Mesendoderm (in vitro differentiated cells): ENCODE results near the gene CCDC9B.

Experiments used
- DNase-seq: peaks from one replicate; pipeline ENCODE4 v3.0.0; 2013
- H2AK5ac ChIP-seq: 2 replicates; pipeline ENCODE4 v1.6.1; 2013; ENCODE audit warnings: low read length, inconsistent platforms
- H2BK120ac ChIP-seq: 2 replicates; pipeline ENCODE4 v1.6.1; 2013; ENCODE audit warnings: low read depth, mild to moderate bottlenecking, low read length, moderate library complexity, mixed read lengths
- H2BK15ac ChIP-seq: replicated peaks from 2 replicates; pipeline ENCODE4 v1.6.1; 2013; ENCODE audit warnings: low read depth, mild to moderate bottlenecking, moderate library complexity
- H2BK5ac ChIP-seq: 2 replicates; pipeline ENCODE4 v1.6.1; 2013; ENCODE audit warnings: low read length, inconsistent platforms
- H3K18ac ChIP-seq: 2 replicates; pipeline ENCODE4 v1.6.1; 2013; ENCODE audit warnings: mild to moderate bottlenecking, low read length, mixed read lengths
- H3K23ac ChIP-seq: one replicate; pipeline ENCODE4 v1.6.1; 2013; ENCODE audit warnings: low read length
- H3K27ac ChIP-seq: 2 replicates; pipeline ENCODE4 v1.5.1; 2013; ENCODE audit warnings: low read depth, mild to moderate bottlenecking, inconsistent platforms, low read length, moderate library complexity
- H3K27me3 ChIP-seq: 2 replicates; pipeline ENCODE4 v1.6.1; 2013; ENCODE audit warnings: low read length, control low read depth, mild to moderate bottlenecking, inconsistent platforms; ENCODE audit not compliant: insufficient read depth, poor library complexity
- H3K36me3 ChIP-seq: 2 replicates; pipeline ENCODE4 v1.6.1; 2013; ENCODE audit warnings: low read length, inconsistent platforms; ENCODE audit not compliant: control insufficient read depth, insufficient read depth
- H3K4ac ChIP-seq: one replicate; pipeline ENCODE4 v1.6.1; 2013; ENCODE audit warnings: low read depth, mild to moderate bottlenecking, low read length, moderate library complexity
- H3K4me1 ChIP-seq: 2 replicates; pipeline ENCODE4 v1.6.1; 2013; ENCODE audit warnings: low read depth, low read length, inconsistent platforms; ENCODE audit not compliant: control insufficient read depth
- H3K4me2 ChIP-seq: 2 replicates; pipeline ENCODE4 v1.6.1; 2013; ENCODE audit warnings: low read length
- H3K4me3 ChIP-seq: 2 replicates; pipeline ENCODE4 v1.5.1; 2013; ENCODE audit warnings: mild to moderate bottlenecking, low read length
- H3K56ac ChIP-seq: one replicate; pipeline ENCODE4 v1.6.1; 2013; ENCODE audit warnings: low read length
- H3K79me1 ChIP-seq: 2 replicates; pipeline ENCODE4 v1.6.1; 2013; ENCODE audit warnings: low read length, inconsistent platforms
- H3K79me2 ChIP-seq: 2 replicates; pipeline ENCODE4 v1.6.1; 2013; ENCODE audit warnings: mild to moderate bottlenecking, low read length; ENCODE audit not compliant: control insufficient read depth, insufficient read depth
- H3K9ac ChIP-seq: 2 replicates; pipeline ENCODE4 v1.6.1; 2013; ENCODE audit warnings: low read length, inconsistent platforms
- H4K5ac ChIP-seq: one replicate; pipeline ENCODE4 v1.6.1; 2013; ENCODE audit warnings: low read length
- H4K8ac ChIP-seq: one replicate; pipeline ENCODE4 v1.6.1; 2013; ENCODE audit warnings: low read depth, mild to moderate bottlenecking, control low read depth, low read length, moderate library complexity
- WGBS: extraction: QIAGEN DNeasy Blood & Tissue Kit; methylation state at CpG from one replicate; pipeline ENCODE4 v1.1.7; 2013; ENCODE audit warnings: low lambda C conversion rate, missing lambda C conversion rate; ENCODE audit not compliant: insufficient coverage; ENCODE audit errors: extremely low coverage; 5-methylcytosine and 5-hydroxymethylcytosine counted together

Gene CCDC9B

DNA sequence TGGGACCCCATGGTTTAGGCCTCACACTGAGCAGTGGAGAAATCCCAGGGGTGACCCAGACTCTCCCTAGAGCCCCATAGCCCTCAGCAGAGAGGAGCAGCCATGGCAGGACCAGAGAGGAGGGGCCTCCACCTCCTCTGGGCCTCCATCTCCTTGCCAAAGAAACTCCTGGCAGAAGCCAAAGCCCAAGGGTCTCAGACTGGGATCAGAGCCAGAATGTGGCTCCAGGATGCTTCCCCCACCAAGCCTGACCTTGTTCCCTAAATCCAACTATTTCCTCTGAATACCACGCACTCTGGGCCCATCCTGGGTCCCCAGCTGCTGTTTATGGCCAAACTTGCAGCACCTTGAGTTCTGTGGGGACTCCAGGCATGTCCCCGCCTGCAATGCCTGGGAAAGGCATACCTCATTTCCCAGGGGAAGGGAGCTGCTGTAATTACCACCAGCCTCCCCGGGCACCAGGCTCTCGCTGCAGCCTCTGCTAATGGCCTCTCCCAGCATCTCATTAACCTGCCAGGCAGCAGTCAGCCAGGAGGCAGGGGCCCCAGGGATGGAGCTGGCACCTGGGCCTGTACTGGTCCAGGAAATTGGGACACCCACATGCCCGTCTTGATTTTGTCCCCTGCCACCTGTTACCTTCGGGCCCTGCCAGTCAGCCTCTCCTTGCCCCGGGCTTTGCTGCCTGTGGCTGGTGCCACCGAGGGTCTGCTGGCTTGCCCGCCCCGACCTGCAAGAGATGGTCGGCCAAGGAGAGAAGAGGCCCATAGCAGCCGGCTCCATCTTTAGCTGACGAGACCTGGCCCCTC is 4.6 kb downstream of the CCDC9B start:
- DNase-seq, result no peak
- H3K4me2 ChIP-seq, result no peak overlapping the region
- no peak overlapping the region for H4K8ac ChIP-seq
- H3K4me1 ChIP-seq, result no peaks in the 10 kb centered on the region
- no peak overlapping the region for H2AK5ac ChIP-seq
- H2BK5ac ChIP-seq, result no peak overlapping the region
- no peak overlapping the region for H3K27ac ChIP-seq
- H3K9ac ChIP-seq, result no peak overlapping the region
- no peaks in the 10 kb centered on the region for H3K79me1 ChIP-seq
- H3K79me2 ChIP-seq, result no peaks in the 10 kb centered on the region
- H3K23ac ChIP-seq, result no peak overlapping the region
- no peak overlapping the region for H3K18ac ChIP-seq
- no peaks in the 10 kb centered on the region for H3K36me3 ChIP-seq
- no peak overlapping the region for H4K5ac ChIP-seq
- no peaks in the 10 kb centered on the region for H3K27me3 ChIP-seq
- H3K56ac ChIP-seq, result no peak overlapping the region
- H3K4me3 ChIP-seq, result no peak overlapping the region
- no peak overlapping the region for H2BK120ac ChIP-seq
- H2BK15ac ChIP-seq, result no peak overlapping the region
- H3K4ac ChIP-seq, result no peak overlapping the region
- no CpG with 5 or more reads among the region's 13 CpGs for WGBS

DNA sequence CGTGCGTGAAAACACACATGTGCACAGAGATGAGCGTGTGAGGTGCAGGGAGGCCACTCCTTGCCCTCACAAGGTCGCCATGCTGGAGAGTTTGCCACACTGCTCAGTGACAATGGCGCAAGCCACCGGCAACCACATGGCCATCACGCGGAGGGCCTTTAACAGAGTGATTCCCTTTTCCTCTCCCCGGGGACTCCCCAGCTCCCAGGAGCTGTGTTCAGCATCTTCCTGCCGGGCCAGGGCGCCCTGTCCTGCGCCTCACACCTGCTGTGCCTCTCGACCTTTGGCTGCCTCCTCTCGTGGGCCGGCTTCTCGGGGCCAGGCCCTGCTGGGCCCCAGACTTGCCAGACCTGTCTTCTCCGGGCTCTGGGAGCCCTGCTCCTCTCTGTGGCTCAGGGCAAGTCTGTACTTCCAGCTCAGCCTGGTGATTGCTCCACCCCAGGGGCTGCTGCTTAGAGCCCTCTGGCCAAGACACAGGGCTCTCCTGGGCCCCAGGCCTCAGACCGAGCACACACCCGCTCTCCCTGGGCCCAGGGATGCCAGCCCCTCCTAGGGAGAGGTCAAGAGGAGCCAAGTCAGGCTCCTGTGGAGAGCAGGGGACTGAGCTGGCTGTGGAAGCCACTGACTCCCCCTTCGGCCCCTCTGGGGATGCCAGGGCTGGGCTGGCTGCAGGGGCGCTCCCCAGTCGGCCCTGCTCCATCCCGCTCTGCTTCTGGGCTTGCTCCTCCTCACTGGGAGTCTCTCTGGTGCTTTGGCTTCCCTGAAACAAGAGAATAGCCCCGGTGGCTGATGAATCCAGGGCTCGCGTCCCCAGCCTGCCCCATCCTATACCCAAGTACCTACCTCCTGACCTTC is 5.6 kb downstream of the CCDC9B start:
- WGBS, result no CpG with 5 or more reads among the region's 26 CpGs
- no peak for DNase-seq
- no peaks in the 10 kb centered on the region for H3K79me1 ChIP-seq
- H3K56ac ChIP-seq, result no peak overlapping the region
- no peak overlapping the region for H3K4me3 ChIP-seq
- no peak overlapping the region for H3K27ac ChIP-seq
- no peak overlapping the region for H2AK5ac ChIP-seq
- no peak overlapping the region for H3K18ac ChIP-seq
- no peak overlapping the region for H3K9ac ChIP-seq
- no peaks in the 10 kb centered on the region for H3K79me2 ChIP-seq
- H3K36me3 ChIP-seq, result no peaks in the 10 kb centered on the region
- no peaks in the 10 kb centered on the region for H3K27me3 ChIP-seq
- H4K5ac ChIP-seq, result no peak overlapping the region
- H2BK120ac ChIP-seq, result no peak overlapping the region
- H2BK15ac ChIP-seq, result no peak overlapping the region
- no peak overlapping the region for H3K4ac ChIP-seq
- no peak overlapping the region for H4K8ac ChIP-seq
- H2BK5ac ChIP-seq, result no peak overlapping the region
- H3K4me1 ChIP-seq, result no peaks in the 10 kb centered on the region
- H3K4me2 ChIP-seq, result no peak overlapping the region
- no peak overlapping the region for H3K23ac ChIP-seq

GRCh38 chr15:40334541-40334940 is 6.2 kb downstream of the CCDC9B start:
- no CpG with 5 or more reads among the region's 3 CpGs for WGBS
- H2AK5ac ChIP-seq, result no peak overlapping the region

DNA sequence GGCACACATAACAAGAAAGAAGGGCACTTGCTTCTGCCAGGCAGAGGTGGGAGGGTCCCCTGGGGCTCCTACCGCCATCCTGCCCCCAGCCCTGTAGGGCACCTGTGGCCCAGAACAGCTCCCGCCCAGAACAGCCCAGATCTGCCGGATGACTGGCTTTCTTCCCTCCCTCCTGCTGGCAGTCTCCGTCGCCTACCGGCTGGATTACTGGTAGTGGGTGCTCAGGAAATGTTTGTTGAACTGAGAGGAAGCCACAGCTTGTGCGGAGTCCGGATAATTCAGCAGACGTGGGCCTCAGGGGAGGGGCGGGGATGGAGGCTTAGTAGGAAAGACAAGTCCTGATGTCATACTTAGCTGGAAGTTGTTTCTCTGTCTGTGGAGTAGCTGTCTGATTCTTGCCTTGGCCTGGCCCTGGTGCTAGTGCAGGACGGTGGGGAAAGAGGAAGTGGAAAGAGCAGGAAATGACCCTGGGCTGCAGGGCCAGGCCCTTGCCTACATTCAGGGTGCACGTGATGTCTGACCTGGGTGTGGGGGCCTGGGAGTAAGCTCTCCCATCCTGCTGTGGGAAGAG is 6.7 kb downstream of the CCDC9B start:
- no CpG with 5 or more reads among the region's 12 CpGs for WGBS
- no peaks in the 10 kb centered on the region for H3K4me1 ChIP-seq

More at GRCh38 chr15:40334541-40334940, 6.2 kb downstream of the CCDC9B start:
- Histone ChIP-seq H3K18ac (no peak overlapping the region), H3K9ac (no peak overlapping the region), H3K4me3 (no peak overlapping the region), H3K36me3 (no peaks in the 10 kb centered on the region), H2BK120ac (no peak overlapping the region), H2BK5ac (no peak overlapping the region), H3K4me2 (no peak overlapping the region), H3K4ac (no peak overlapping the region), H3K27me3 (no peaks in the 10 kb centered on the region), H4K8ac (no peak overlapping the region), H4K5ac (no peak overlapping the region), H3K23ac (no peak overlapping the region), H3K4me1 (no peaks in the 10 kb centered on the region), H3K27ac (no peak overlapping the region), H3K56ac (no peak overlapping the region), H3K79me2 (no peaks in the 10 kb centered on the region), H3K79me1 (no peaks in the 10 kb centered on the region), H2BK15ac (no peak overlapping the region)
- DNase-seq, result no peak

GRCh38 chr15:40332113-40332781 is 8.5 kb downstream of the CCDC9B start:
- Histone ChIP-seq H2AK5ac (no peak overlapping the region), H3K4ac (no peak overlapping the region), H3K27me3 (no peaks in the 10 kb centered on the region), H3K79me1 (no peaks in the 10 kb centered on the region), H3K4me2 (no peak overlapping the region), H3K27ac (no peak overlapping the region), H3K36me3 (no peaks in the 10 kb centered on the region), H2BK120ac (no peak overlapping the region), H3K79me2 (no peaks in the 10 kb centered on the region), H3K4me3 (no peak overlapping the region), H3K9ac (no peak overlapping the region), H3K23ac (no peak overlapping the region), H3K4me1 (peaks cover 7% of the 10 kb centered on the region), H3K56ac (no peak overlapping the region), H4K8ac (no peak overlapping the region), H2BK5ac (no peak overlapping the region), H2BK15ac (no peak overlapping the region), H3K18ac (no peak overlapping the region), H4K5ac (no peak overlapping the region)
- no peak for DNase-seq
- WGBS, result no CpG with 5 or more reads among the region's 8 CpGs

More for the DNA sequence above, 6.7 kb downstream of the CCDC9B start:
- Histone ChIP-seq H2AK5ac (no peak overlapping the region), H3K36me3 (no peaks in the 10 kb centered on the region), H4K8ac (no peak overlapping the region), H4K5ac (no peak overlapping the region), H3K27ac (no peak overlapping the region), H3K56ac (peak overlapping the region; percentile 15), H2BK15ac (no peak overlapping the region), H3K18ac (no peak overlapping the region), H3K4ac (no peak overlapping the region), H3K23ac (no peak overlapping the region), H2BK5ac (no peak overlapping the region), H2BK120ac (no peak overlapping the region), H3K27me3 (no peaks in the 10 kb centered on the region), H3K4me2 (no peak overlapping the region), H3K79me1 (no peaks in the 10 kb centered on the region), H3K4me3 (no peak overlapping the region), H3K9ac (no peak overlapping the region), H3K79me2 (no peaks in the 10 kb centered on the region)
- DNase-seq, result no peak
